K562 (cell line): ENCODE results near the gene A4GALT. TPM values are rescaled to one million over a fixed set of nuclear protein-coding genes. Genes with fewer than 3 reads are reported as not detected.
A peak's percentile ranks its signal among the peaks of the same experiment; 100 is the strongest.

Source experiments
- ATAC-seq: fragments of 200-7000 bp; cut with Tn5 transposase; 3 replicates; pipeline ENCODE4 v1.9.1; 2020; ENCODE audit warnings: moderate library complexity
- BruUV-seq: library from RNA; stranded (reverse); fragments of 400-500 nt; replicated peaks from 2 replicates; lab custom pipeline; 2021; lab: Mats Ljungman, UMichigan
- CTCF ChIA-PET: fragments of 300-600 bp; formaldehyde crosslinking; extraction: SDS; loops from one replicate; lab custom pipeline; 2021; ENCODE audit warnings: low intra/inter-chr PET ratio; lab: Yijun Ruan, JAX
- POLR2A ChIA-PET: fragments of 300-600, 350-650 bp; sonication (Branson Sonifier 250); formaldehyde crosslinking; extraction: SDS; loops from one replicate; lab custom pipeline; 2021; ENCODE audit warnings: antibody characterized with exemption, inconsistent platforms; lab: Yijun Ruan, JAX
- DNase-seq, 4 experiments: peaks; one replicate each; pipeline versions ENCODE4 v3.0.0 to v3.0.0-alpha.2; 2011 to 2018; ENCODE audit warnings: low spot score in 3 of 4, mixed read lengths in 3 of 4; ENCODE audit errors: extremely low read depth in 1 of 4
- FAIRE-seq: peaks from 2 replicates; lab custom pipeline; 2011; peaks lifted over from hg19 to GRCh38; lab: Jason Lieb, UNC
- H2AFZ ChIP-seq: 2 replicates; pipeline ENCODE4 v1.6.0; 2011; ENCODE audit warnings: low read depth, low read length, control low read depth, inconsistent platforms
- H3K27ac ChIP-seq: fragments of 200-600 bp; 3 replicates; pipeline ENCODE4 v1.8.0; 2011; ENCODE audit warnings: low read depth, mild to moderate bottlenecking, control low read depth, inconsistent platforms, low read length, moderate library complexity, mixed read lengths; ENCODE audit errors: extremely low read depth
- H3K27me3 ChIP-seq, 2 experiments: fragments of 300-600 bp in 1 of 2; 2 replicates in 1 of 2; 3 replicates in 1 of 2; pipeline versions ENCODE4 v1.6.0 to v1.8.0; 2011; ENCODE audit warnings: inconsistent platforms in 2 of 2, low read length in 2 of 2, mild to moderate bottlenecking in 1 of 2, mixed read lengths in 1 of 2, moderate library complexity in 1 of 2; ENCODE audit not compliant: control insufficient read depth in 2 of 2, insufficient read depth in 2 of 2
- H3K36me3 ChIP-seq: fragments of 300-600 bp; 3 replicates; pipeline ENCODE4 v1.8.0; 2011; ENCODE audit warnings: mild to moderate bottlenecking, low read length, inconsistent platforms; ENCODE audit not compliant: control insufficient read depth, insufficient read depth
- H3K4me1 ChIP-seq, 2 experiments: fragments of 200-600 bp in 1 of 2; replicated peaks in 1 of 2; 2 replicates in 1 of 2; 3 replicates in 1 of 2; pipeline versions ENCODE4 v1.5.1 to v1.8.0; 2011; ENCODE audit warnings: inconsistent platforms in 2 of 2, low read length in 2 of 2, mild to moderate bottlenecking in 1 of 2, mixed read lengths in 1 of 2, moderate library complexity in 1 of 2; ENCODE audit not compliant: control insufficient read depth in 2 of 2, insufficient read depth in 2 of 2
- H3K4me2 ChIP-seq: 2 replicates; pipeline ENCODE4 v1.6.1; 2011; ENCODE audit warnings: low read length, control low read depth, inconsistent platforms, mixed read lengths; ENCODE audit not compliant: insufficient read depth
- H3K4me3 ChIP-seq: fragments of 200-600 bp; sonication (generic), shearing (Covaris generic); 2 replicates; pipeline ENCODE4 v1.5.1; 2016; ENCODE audit warnings: control low read depth, inconsistent platforms
- H3K79me2 ChIP-seq: fragments of 200-600 bp; 3 replicates; pipeline ENCODE4 v1.8.0; 2011; ENCODE audit warnings: low read length, inconsistent platforms; ENCODE audit not compliant: control insufficient read depth, insufficient read depth
- H3K9ac ChIP-seq, 2 experiments: 2 replicates each; pipeline versions ENCODE4 v1.6.0 to v1.6.1; 2011; ENCODE audit warnings: low read depth in 2 of 2, low read length in 2 of 2, control low read depth in 1 of 2, inconsistent platforms in 1 of 2, mild to moderate bottlenecking in 1 of 2, mixed read lengths in 1 of 2; ENCODE audit not compliant: insufficient read depth in 1 of 2
- H3K9me1 ChIP-seq: one replicate; pipeline ENCODE4 v1.6.0; 2011; ENCODE audit warnings: inconsistent platforms, mild to moderate bottlenecking, low read length, moderate library complexity; ENCODE audit not compliant: control insufficient read depth, insufficient read depth
- H3K9me3 ChIP-seq: replicated peaks from 2 replicates; pipeline ENCODE4 v1.5.1; 2011; ENCODE audit warnings: low read depth, low read length, inconsistent platforms; ENCODE audit not compliant: control insufficient read depth, insufficient read depth
- H4K20me1 ChIP-seq: replicated peaks from 2 replicates; pipeline ENCODE4 v1.6.1; 2011; ENCODE audit warnings: low read length, inconsistent platforms, mixed read lengths; ENCODE audit not compliant: control insufficient read depth, insufficient read depth
- CBX1 ChIP-seq: sonication (generic); IDR thresholded peaks from 2 replicates; pipeline ENCODE4 v1.6.1; 2016; ENCODE audit warnings: antibody characterized with exemption, low read depth, mild to moderate bottlenecking
- CCAR2 ChIP-seq: fragments of 200-400 bp; formaldehyde crosslinking; IDR thresholded peaks from 2 replicates; pipeline ENCODE4 v1.6.1; 2017; ENCODE audit warnings: mild to moderate bottlenecking, low read depth, low read length
- KLF16 ChIP-seq: IDR thresholded peaks from 2 replicates; pipeline ENCODE4 v1.6.1; 2016; ENCODE audit warnings: antibody characterized with exemption
- MEIS2 ChIP-seq: fragments of 450-650 bp; IDR thresholded peaks from 2 replicates; pipeline ENCODE4 v1.6.1; 2014; ENCODE audit warnings: mild to moderate bottlenecking; ENCODE audit not compliant: partially characterized antibody
- NFIC ChIP-seq: fragments of 450-650 bp; IDR thresholded peaks from 2 replicates; pipeline ENCODE4 v1.6.1; 2017; ENCODE audit warnings: mild to moderate bottlenecking, inconsistent platforms
- PATZ1 ChIP-seq: fragments of 250-450 bp; sonication (Bioruptor Pico); IDR thresholded peaks from 2 replicates; pipeline ENCODE4 v1.5.0; 2020; ENCODE audit warnings: mild to moderate bottlenecking, borderline replicate concordance
- PPARD ChIP-seq: fragments of 250-450 bp; sonication (Bioruptor Pico); IDR thresholded peaks from 2 replicates; pipeline ENCODE4 v1.8.0; 2022; ENCODE audit warnings: inconsistent platforms, mild to moderate bottlenecking, moderate library complexity
- SMARCB1 ChIP-seq: IDR thresholded peaks from 2 replicates; pipeline ENCODE4 v1.6.1; 2011; ENCODE audit warnings: improper control_type of control experiment, low read depth; ENCODE audit not compliant: insufficient read length
- SUPT5H ChIP-seq: fragments of 450-650 bp; IDR thresholded peaks from 2 replicates; pipeline ENCODE4 v1.6.1; 2016
- ZNF165 ChIP-seq: fragments of 250-450 bp; sonication (Bioruptor Pico); IDR thresholded peaks from 2 replicates; pipeline ENCODE4 v1.4.0; 2020; ENCODE audit warnings: borderline replicate concordance
- ZNF239 ChIP-seq: fragments of 250-450 bp; sonication (Bioruptor Pico); IDR thresholded peaks from 2 replicates; pipeline ENCODE4 v1.4.0; 2020; ENCODE audit warnings: mild to moderate bottlenecking
- ZNF408 ChIP-seq: fragments of 250-450 bp; sonication (Bioruptor Pico); IDR thresholded peaks from 2 replicates; pipeline ENCODE4 v1.4.0; 2020; ENCODE audit warnings: low read depth, mild to moderate bottlenecking, moderate library complexity
- ZSCAN29 ChIP-seq: fragments of 450-650 bp; IDR thresholded peaks from 2 replicates; pipeline ENCODE4 v1.6.1; 2017
- WGBS: fragments of 100-300 bp; shearing (Covaris generic); methylation state at CpG from one replicate; pipeline ENCODE4 v1.1.6; 2016; ENCODE audit warnings: low coverage, mixed read lengths; ENCODE audit not compliant: insufficient coverage; ENCODE audit errors: missing lambda C conversion rate; 5-methylcytosine and 5-hydroxymethylcytosine counted together
- in situ Hi-C: fragments of 300-500 bp; cut with MboI; formaldehyde crosslinking; loops from 4 replicates; pipeline ENCODE4 v1.15.0; 2018; ENCODE audit warnings: inconsistent platforms, mixed read lengths
- intact Hi-C: fragments of 100-400 bp; cut with micrococcal nuclease; formaldehyde crosslinking; loops from 2 replicates; pipeline ENCODE4 v1.14.2; 2022
- polyA plus RNA-seq, 8 experiments: library from polyadenylated mRNA; depleted of rRNA in 4 of 8; stranded (reverse) in 5 of 8; unstranded in 3 of 8; fragments of >200 nt; fragmentation: Nextera tagmentation in 2 of 8; fragmentation: Illumina TruSeq in 1 of 8; extraction: Ambion mirVana in 2 of 8; extraction: Trizol in 1 of 8; gene quantifications; 2 replicates each; pipeline versions ENCODE4 v1.2.1 to v1.2.3, GENCODE V29; 2011 to 2014; ENCODE audit warnings: inconsistent platforms in 1 of 8, missing spikeins in 1 of 8
- total RNA-seq, 7 experiments: library from RNA; depleted of rRNA in 6 of 7; stranded (reverse); fragments of >200 nt in 6 of 7; fragmentation: Illumina TruSeq in 2 of 7; extraction: Trizol in 2 of 7; gene quantifications; 2 replicates each; pipeline versions ENCODE4 v1.2.1 to v1.2.3, GENCODE V29; 2011 to 2021; ENCODE audit warnings: low replicate concordance in 1 of 7

The A4GALT gene
- total and polyA plus RNA-seq, 9 of the 15 experiments (the other 6 are each of a cell fraction or from before 2014, with no cell fraction given): 0.07 to 0.11 TPM; not detected in 7

DNA sequence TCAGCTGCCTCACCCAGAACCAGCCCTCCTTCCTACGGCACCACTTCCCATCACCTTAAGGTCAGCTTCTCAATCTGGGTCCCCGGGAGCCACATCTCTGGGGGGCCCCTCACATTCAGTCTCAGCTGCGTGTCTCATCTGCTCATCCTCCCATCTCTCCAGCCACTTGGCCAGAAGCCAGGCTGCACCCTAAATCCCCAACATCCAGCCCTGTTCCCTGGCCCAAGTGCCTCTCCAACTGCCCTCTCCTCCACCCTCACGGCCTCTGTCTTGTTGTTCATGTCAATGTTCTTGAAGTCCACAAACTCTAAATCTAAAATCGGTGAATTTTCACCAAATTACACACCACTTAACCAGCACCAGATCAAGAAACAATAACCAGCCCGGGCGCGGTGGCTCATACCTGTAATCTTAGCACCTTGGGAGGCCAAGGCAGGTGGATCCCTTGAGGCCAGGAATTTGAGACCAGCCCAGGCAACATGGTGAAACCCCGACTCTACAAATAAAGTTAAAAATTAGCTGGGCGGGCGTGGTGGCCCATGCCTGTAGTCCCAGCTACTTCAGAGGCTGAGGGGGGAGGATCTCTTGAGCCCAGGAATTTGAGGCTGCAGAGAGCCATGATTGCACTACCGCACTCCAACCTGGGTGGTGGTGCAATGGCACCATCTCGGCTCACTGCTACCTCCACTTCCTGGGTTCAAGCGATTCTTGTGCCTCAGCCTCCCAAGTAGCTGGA is 33.7 kb downstream of the A4GALT start:
- Histone ChIP-seq H3K4me1 (peaks cover 8 to 16% of the 10 kb centered on the region in 2 experiments; a peak in 3 of 5 replicates), H3K9me3 (no peaks in the 10 kb centered on the region), H3K4me2 (no peak overlapping the region), H3K79me2 (no peaks in the 10 kb centered on the region), H3K9ac (no peak overlapping the region), H3K36me3 (no peaks in the 10 kb centered on the region), H3K27ac (no peak overlapping the region), H3K9me1 (no peaks in the 10 kb centered on the region), H3K4me3 (no peak overlapping the region), H4K20me1 (no peaks in the 10 kb centered on the region), H3K27me3 (peaks cover 0 to 7% of the 10 kb centered on the region in 2 experiments; a peak in 4 of 5 replicates), H2AFZ (no peak overlapping the region)
- WGBS: 27% methylated on average over 13 of the region's 14 CpGs
- peak; percentile 51; the same call in 1 of the 2 replicates for TF ChIP-seq NFIC
- TF ChIP-seq CCAR2: no peak
- ATAC-seq (no peak), FAIRE-seq (no peak), DNase-seq (no peak)
- POLR2A ChIA-PET: no interaction called here
- intact Hi-C loops (no loop called here), in situ Hi-C loops (no loop called here)
- CTCF ChIA-PET: no interaction called here
- BruUV-seq: no TSS peak

GRCh38 chr22:42685941-42686653 is 34.6 kb downstream of the A4GALT start:
- peaks cover 0 to 7% of the 10 kb centered on the region in 2 experiments; a peak in 4 of 5 replicates for H3K27me3 ChIP-seq
- WGBS: 21% methylated on average over 4 of the region's 5 CpGs
- CTCF ChIA-PET: no interaction called here
- H3K27ac ChIP-seq: no peak overlapping the region
- POLR2A ChIA-PET: no interaction called here
- no peak for DNase-seq
- H3K36me3 ChIP-seq: no peaks in the 10 kb centered on the region
- ATAC-seq: no peak
- no peak overlapping the region for H3K4me3 ChIP-seq
- no peak overlapping the region for H3K9ac ChIP-seq
- no peak overlapping the region for H3K4me2 ChIP-seq
- no peaks in the 10 kb centered on the region for H4K20me1 ChIP-seq
- H3K9me1 ChIP-seq: no peaks in the 10 kb centered on the region
- BruUV-seq: no TSS peak
- H3K4me1 ChIP-seq: peaks cover 8 to 16% of the 10 kb centered on the region in 2 experiments; a peak in 3 of 5 replicates
- FAIRE-seq: no peak
- intact Hi-C loops: no loop called here
- no peaks in the 10 kb centered on the region for H3K9me3 ChIP-seq
- in situ Hi-C loops: no loop called here
- H2AFZ ChIP-seq: no peak overlapping the region
- H3K79me2 ChIP-seq: no peaks in the 10 kb centered on the region
- TF ChIP-seq ZNF165 (no peak), KLF16 (no peak), CBX1 (no peak), SUPT5H (no peak), PATZ1 (CRISPR knock-in tag) (no peak), ZSCAN29 (no peak), ZNF239 (no peak), SMARCB1 (no peak), MEIS2 (no peak), ZNF408 (CRISPR knock-in tag) (no peak), PPARD (CRISPR knock-in tag) (no peak)
